ENCODE measurements around the gene CXCL17. TPM values are rescaled to one million over a fixed set of nuclear protein-coding genes. Genes with fewer than 3 reads are reported as not detected.

The CXCL17 gene
- total and polyA plus RNA-seq, 2 experiments from 2014 or later: 4.4 to 16.7 TPM

DNA sequence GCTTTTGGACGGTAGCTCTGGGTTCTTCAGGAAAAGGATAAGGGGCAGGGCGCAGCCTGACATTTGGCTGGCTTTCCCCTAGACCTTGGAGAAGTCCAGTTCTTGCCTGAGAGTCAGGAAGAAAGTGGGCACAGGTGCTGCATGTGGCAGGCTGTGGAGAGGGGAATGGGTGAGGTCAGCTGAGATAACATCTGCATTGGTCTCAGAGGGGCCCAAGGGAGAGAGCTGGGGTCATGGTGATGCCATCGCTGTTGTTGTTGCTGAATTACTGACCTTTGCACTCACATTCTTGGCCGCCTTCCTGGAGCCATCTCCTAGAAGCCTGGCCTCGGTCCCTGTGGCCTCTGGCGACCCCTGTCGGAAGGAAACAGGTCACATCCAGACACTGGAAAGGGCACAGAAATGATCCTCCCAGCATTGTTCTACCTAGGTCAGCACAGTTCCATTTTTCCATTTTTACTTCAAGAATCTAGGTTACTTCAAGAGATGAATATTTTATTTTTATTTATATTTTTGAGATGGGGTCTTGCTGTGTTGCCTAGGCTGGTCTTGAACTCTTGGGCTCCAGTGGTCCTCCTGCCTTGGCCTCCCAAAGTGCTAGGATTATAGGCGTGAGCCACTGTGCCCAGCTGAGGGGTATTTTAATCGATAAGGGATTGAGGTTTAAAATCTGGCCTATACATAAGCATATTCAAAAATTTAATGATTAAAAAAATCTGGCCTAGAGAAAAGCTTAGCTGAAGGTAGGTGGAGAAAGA lies 9.1 kb downstream of the CXCL17 start:
- H3K9me3 ChIP-seq (ENCODE audit: low read depth): no peaks in the 10 kb centered on the region
- peak; percentile 85 for DNase-seq (ENCODE audit: low spot score)
- H3K4me2 ChIP-seq: no peak overlapping the region
- H3K36me3 ChIP-seq (replicated peaks; ENCODE audit: insufficient read depth, low read depth): no peaks in the 10 kb centered on the region
- no peaks in the 10 kb centered on the region for H4K20me1 ChIP-seq (ENCODE audit: insufficient read depth, poor library complexity, severe bottlenecking)
- H3K79me2 ChIP-seq: no peaks in the 10 kb centered on the region
- H3K27me3 ChIP-seq: no peaks in the 10 kb centered on the region
- H3K27ac ChIP-seq: peak overlapping the region; percentile 26
- H3K4me1 ChIP-seq (ENCODE audit: insufficient read depth): no peaks in the 10 kb centered on the region
- WGBS (ENCODE audit: low lambda C conversion rate, missing lambda C conversion rate): 38% methylated on average over 9 of the region's 9 CpGs
- no peak overlapping the region for H2AFZ ChIP-seq
- no peaks in the 10 kb centered on the region for H3K9me2 ChIP-seq (replicated peaks; ENCODE audit: insufficient read depth)
- H3K4me3 ChIP-seq: no peak overlapping the region
- TF ChIP-seq, protein P1, sequence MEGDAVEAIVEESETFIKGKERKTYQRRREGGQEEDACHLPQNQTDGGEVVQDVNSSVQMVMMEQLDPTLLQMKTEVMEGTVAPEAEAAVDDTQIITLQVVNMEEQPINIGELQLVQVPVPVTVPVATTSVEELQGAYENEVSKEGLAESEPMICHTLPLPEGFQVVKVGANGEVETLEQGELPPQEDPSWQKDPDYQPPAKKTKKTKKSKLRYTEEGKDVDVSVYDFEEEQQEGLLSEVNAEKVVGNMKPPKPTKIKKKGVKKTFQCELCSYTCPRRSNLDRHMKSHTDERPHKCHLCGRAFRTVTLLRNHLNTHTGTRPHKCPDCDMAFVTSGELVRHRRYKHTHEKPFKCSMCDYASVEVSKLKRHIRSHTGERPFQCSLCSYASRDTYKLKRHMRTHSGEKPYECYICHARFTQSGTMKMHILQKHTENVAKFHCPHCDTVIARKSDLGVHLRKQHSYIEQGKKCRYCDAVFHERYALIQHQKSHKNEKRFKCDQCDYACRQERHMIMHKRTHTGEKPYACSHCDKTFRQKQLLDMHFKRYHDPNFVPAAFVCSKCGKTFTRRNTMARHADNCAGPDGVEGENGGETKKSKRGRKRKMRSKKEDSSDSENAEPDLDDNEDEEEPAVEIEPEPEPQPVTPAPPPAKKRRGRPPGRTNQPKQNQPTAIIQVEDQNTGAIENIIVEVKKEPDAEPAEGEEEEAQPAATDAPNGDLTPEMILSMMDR (IDR thresholded peaks at IDR 0.05; ENCODE audit: poor library complexity): peak; percentile 68
- no peak for TF ChIP-seq EZH2 (IDR thresholded peaks at IDR 0.05; ENCODE audit: borderline replicate concordance)

DNA sequence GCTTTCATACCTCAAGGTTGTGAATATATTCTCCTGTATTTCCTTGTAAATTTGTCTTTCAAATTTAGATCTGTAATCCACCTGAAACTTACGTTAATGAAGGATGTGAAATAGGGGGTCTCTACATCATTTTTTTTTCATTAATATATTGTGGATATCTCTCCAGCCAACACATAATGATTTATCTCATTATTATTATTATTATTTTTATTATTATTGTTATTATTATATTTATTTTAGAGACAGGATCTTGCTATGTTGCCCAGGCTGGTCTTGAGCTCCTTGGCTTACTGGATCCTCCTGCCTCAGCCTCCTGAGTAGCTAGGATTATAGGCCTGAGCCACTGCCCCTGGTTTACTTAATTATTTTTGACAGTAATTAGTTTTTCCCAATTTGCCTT lies 11.3 kb downstream of the CXCL17 start:
- Histone ChIP-seq H3K27me3 (no peaks in the 10 kb centered on the region), H3K79me2 (no peaks in the 10 kb centered on the region), H3K36me3 (replicated peaks; ENCODE audit: insufficient read depth, low read depth) (no peaks in the 10 kb centered on the region), H3K9me2 (replicated peaks; ENCODE audit: insufficient read depth) (no peaks in the 10 kb centered on the region), H3K27ac (no peak overlapping the region), H3K4me1 (ENCODE audit: insufficient read depth) (peaks cover 3% of the 10 kb centered on the region), H3K9me3 (ENCODE audit: low read depth) (no peaks in the 10 kb centered on the region), H2AFZ (no peak overlapping the region), H3K4me3 (no peak overlapping the region), H3K4me2 (no peak overlapping the region), H4K20me1 (ENCODE audit: insufficient read depth, poor library complexity, severe bottlenecking) (no peaks in the 10 kb centered on the region)
- DNase-seq (ENCODE audit: low spot score): no peak
- 97% methylated on average over 1 of the region's 1 CpG for WGBS (ENCODE audit: low lambda C conversion rate, missing lambda C conversion rate)
- TF ChIP-seq, protein P1 (IDR thresholded peaks at IDR 0.05; ENCODE audit: poor library complexity): no peak
- TF ChIP-seq EZH2phosphoT487 (IDR thresholded peaks at IDR 0.05; ENCODE audit: low read depth, severe bottlenecking, unreplicated experiment) (no peak), EZH2 (IDR thresholded peaks at IDR 0.05; ENCODE audit: borderline replicate concordance) (no peak)

DNA sequence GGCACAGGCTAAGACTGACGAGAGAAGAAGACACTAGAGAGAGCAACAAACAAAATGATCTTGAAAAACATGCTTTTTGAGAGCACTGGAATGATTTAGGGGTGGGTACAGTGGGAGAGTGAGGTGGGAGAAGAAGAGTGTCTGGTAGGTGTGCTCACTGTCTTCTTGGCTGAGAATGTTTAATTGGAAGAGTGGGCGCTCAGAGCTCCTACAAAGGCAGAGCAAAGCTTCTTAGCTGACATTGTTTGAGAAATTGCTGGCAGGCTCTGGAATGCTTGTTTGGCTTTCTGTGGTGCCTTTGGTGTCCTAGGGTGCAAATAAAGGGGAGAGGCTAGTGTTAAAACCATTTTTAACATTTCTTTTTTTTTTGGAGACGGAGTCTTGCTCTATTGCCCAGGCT lies 14.1 kb downstream of the CXCL17 start:
- Histone ChIP-seq H3K4me1 (ENCODE audit: insufficient read depth) (peaks cover 9% of the 10 kb centered on the region), H4K20me1 (ENCODE audit: insufficient read depth, poor library complexity, severe bottlenecking) (no peaks in the 10 kb centered on the region), H3K4me3 (no peak overlapping the region), H3K9me2 (replicated peaks; ENCODE audit: insufficient read depth) (no peaks in the 10 kb centered on the region), H3K36me3 (replicated peaks; ENCODE audit: insufficient read depth, low read depth) (no peaks in the 10 kb centered on the region), H3K4me2 (no peak overlapping the region), H2AFZ (no peak overlapping the region), H3K27ac (no peak overlapping the region), H3K9me3 (ENCODE audit: low read depth) (no peaks in the 10 kb centered on the region), H3K79me2 (no peaks in the 10 kb centered on the region), H3K27me3 (no peaks in the 10 kb centered on the region)
- DNase-seq (ENCODE audit: low spot score): no peak
- 81% methylated on average over 3 of the region's 3 CpGs for WGBS (ENCODE audit: low lambda C conversion rate, missing lambda C conversion rate)
- TF ChIP-seq, protein P1 (IDR thresholded peaks at IDR 0.05; ENCODE audit: poor library complexity): no peak
- TF ChIP-seq EZH2 (IDR thresholded peaks at IDR 0.05; ENCODE audit: borderline replicate concordance): no peak
- no peak for TF ChIP-seq EZH2phosphoT487 (IDR thresholded peaks at IDR 0.05; ENCODE audit: low read depth, severe bottlenecking, unreplicated experiment)
